Measurements from ENCODE around the gene ARHGEF5. TPM values are rescaled to one million over a fixed set of nuclear protein-coding genes. Genes with fewer than 3 reads are reported as not detected.
"Not testable (repeated sequence)": the region's sequence is repeated elsewhere in the genome, so short reads cannot be mapped to it uniquely, and the experiment has no call there.

Gene ARHGEF5
- total and polyA plus RNA-seq, 2 of the 4 experiments (the other 2 are of a cell fraction) = under 0.01 to 0.19 TPM

DNA sequence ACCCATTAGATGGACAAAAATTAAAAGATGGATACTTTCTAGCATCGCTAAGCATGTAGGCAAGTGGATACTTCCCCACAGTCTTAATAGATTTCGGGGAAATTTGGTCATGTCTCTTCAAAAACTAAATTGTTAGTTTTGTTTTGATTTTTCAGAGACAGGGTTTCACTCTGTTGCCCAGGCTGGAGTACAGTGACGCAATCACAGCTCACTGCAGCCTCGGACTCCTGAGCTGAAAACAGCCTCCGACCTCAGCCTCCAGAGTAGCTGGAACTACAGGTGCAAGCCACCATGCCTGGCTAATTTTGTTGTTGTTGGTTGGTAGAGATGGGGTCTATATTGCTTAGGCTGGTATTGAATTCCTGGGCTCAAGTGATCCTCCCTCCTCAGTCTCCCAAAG lies 29.3 kb upstream of the ARHGEF5 start:
- H4K20me1 ChIP-seq (ENCODE audit: insufficient read depth, low read length); H3K23ac ChIP-seq (ENCODE audit: low read depth, low read length); H2BK15ac ChIP-seq (ENCODE audit: low read depth, low read length); H3K9me1 ChIP-seq (ENCODE audit: insufficient read depth, low read length); H3K79me1 ChIP-seq (ENCODE audit: low read depth in 1 of 2, low read length in 2 of 2); CTCF ChIA-PET; H2BK20ac ChIP-seq (ENCODE audit: low read depth, low read length); H3K4ac ChIP-seq (ENCODE audit: low read depth, low read length); intact Hi-C loops (cut with micrococcal nuclease); POLR2A ChIA-PET (ENCODE audit: unreplicated experiment); H2BK5ac ChIP-seq (ENCODE audit: low read depth, low read length, poor library complexity, severe bottlenecking); H4K5ac ChIP-seq (ENCODE audit: low read depth, low read length); H3K9me3 ChIP-seq (ENCODE audit: control insufficient read depth, insufficient read depth, low read length); H3K14ac ChIP-seq (replicated peaks; ENCODE audit: low read depth, low read length); ATAC-seq (ENCODE audit: low read depth); H3K18ac ChIP-seq (ENCODE audit: low read depth, low read length); H2AFZ ChIP-seq (replicated peaks; ENCODE audit: low read length, poor library complexity); H3K4me2 ChIP-seq (ENCODE audit: low read depth, low read length); dilution Hi-C loops (cut with HindIII; ENCODE audit: low sequenced_read_pairs, unreplicated experiment); H3K4me1 ChIP-seq (ENCODE audit: control insufficient read depth, insufficient read depth, low read length); H3K27me3 ChIP-seq (ENCODE audit: control insufficient read depth, insufficient read depth, low read length); H2AK9ac ChIP-seq (replicated peaks; ENCODE audit: low read depth, low read length, poor library complexity); BruUV-seq (replicated peaks); H3K56ac ChIP-seq (ENCODE audit: extremely low read depth, insufficient read depth, low read length); H4K8ac ChIP-seq (ENCODE audit: low read depth in 2 of 2, low read length in 2 of 2); H4K91ac ChIP-seq (ENCODE audit: insufficient read depth, low read depth, low read length); in situ Hi-C loops (cut with MboI; ENCODE audit: low sequenced_read_pairs); H2BK120ac ChIP-seq (ENCODE audit: low read depth, low read length); H3K4me3 ChIP-seq (ENCODE audit: insufficient read depth, low read depth, low read length); DNase-seq; H3K36me3 ChIP-seq (ENCODE audit: control insufficient read depth, insufficient read depth, low read length); H3K9ac ChIP-seq (ENCODE audit: low read depth, low read length); H3K27ac ChIP-seq (ENCODE audit: insufficient read depth, low read length); H2AK5ac ChIP-seq (ENCODE audit: low read depth, low read length): not testable (repeated sequence)
- WGBS, 2 experiments (ENCODE audit: extremely low coverage in 2 of 2, insufficient read length in 1 of 2) = no CpG with 5 or more reads among the region's 5 CpGs

DNA sequence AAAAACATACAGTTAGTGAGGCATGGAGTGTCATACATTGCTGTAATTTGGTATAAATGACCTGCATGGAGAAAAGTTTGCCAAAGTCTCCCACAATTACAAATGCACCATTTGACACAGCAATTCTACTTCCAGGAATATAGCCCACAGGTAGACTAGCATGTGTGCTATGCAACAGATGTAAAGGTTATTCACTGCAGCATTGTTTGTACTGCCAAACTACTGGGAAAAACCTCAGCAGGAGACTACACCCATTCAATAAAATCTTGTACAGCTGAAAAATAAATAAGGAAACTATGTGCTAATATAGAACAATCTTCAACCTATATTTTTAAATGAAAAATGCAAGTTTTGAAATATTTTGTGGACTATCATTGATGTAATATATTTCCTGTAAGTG lies 25.2 kb upstream of the ARHGEF5 start:
- H3K4me1 ChIP-seq (ENCODE audit: control insufficient read depth, insufficient read depth, low read length); H2BK15ac ChIP-seq (ENCODE audit: low read depth, low read length); H3K27me3 ChIP-seq (ENCODE audit: control insufficient read depth, insufficient read depth, low read length); intact Hi-C loops (cut with micrococcal nuclease); H3K27ac ChIP-seq (ENCODE audit: insufficient read depth, low read length); H3K23ac ChIP-seq (ENCODE audit: low read depth, low read length); H3K4me3 ChIP-seq (ENCODE audit: insufficient read depth, low read depth, low read length); CTCF ChIA-PET; H2AFZ ChIP-seq (replicated peaks; ENCODE audit: low read length, poor library complexity); H3K79me1 ChIP-seq (ENCODE audit: low read depth in 1 of 2, low read length in 2 of 2); H3K14ac ChIP-seq (replicated peaks; ENCODE audit: low read depth, low read length); H3K9me3 ChIP-seq (ENCODE audit: control insufficient read depth, insufficient read depth, low read length); H2AK5ac ChIP-seq (ENCODE audit: low read depth, low read length); H4K20me1 ChIP-seq (ENCODE audit: insufficient read depth, low read length); in situ Hi-C loops (cut with MboI; ENCODE audit: low sequenced_read_pairs); H3K9me1 ChIP-seq (ENCODE audit: insufficient read depth, low read length); ATAC-seq (ENCODE audit: low read depth); H3K18ac ChIP-seq (ENCODE audit: low read depth, low read length); H4K5ac ChIP-seq (ENCODE audit: low read depth, low read length); POLR2A ChIA-PET (ENCODE audit: unreplicated experiment); H4K8ac ChIP-seq (ENCODE audit: low read depth in 2 of 2, low read length in 2 of 2); DNase-seq; H4K91ac ChIP-seq (ENCODE audit: insufficient read depth, low read depth, low read length); H3K56ac ChIP-seq (ENCODE audit: extremely low read depth, insufficient read depth, low read length); dilution Hi-C loops (cut with HindIII; ENCODE audit: low sequenced_read_pairs, unreplicated experiment); BruUV-seq (replicated peaks); H2AK9ac ChIP-seq (replicated peaks; ENCODE audit: low read depth, low read length, poor library complexity); H3K4ac ChIP-seq (ENCODE audit: low read depth, low read length); H3K9ac ChIP-seq (ENCODE audit: low read depth, low read length); H3K4me2 ChIP-seq (ENCODE audit: low read depth, low read length); H3K36me3 ChIP-seq (ENCODE audit: control insufficient read depth, insufficient read depth, low read length); H2BK20ac ChIP-seq (ENCODE audit: low read depth, low read length); H2BK5ac ChIP-seq (ENCODE audit: low read depth, low read length, poor library complexity, severe bottlenecking); H2BK120ac ChIP-seq (ENCODE audit: low read depth, low read length): not testable (repeated sequence)

Measured in IMR-90 (cell line).